Effector CD8-positive, alpha-beta T cell (primary cell): ENCODE data around the gene BTBD3.

Experiments
- DNase-seq: peaks from one replicate; lab custom pipeline; 2025; lab: John Stamatoyannopoulos, UW

Gene BTBD3

GRCh38 chr20:11966186-11966585 lies 48.5 kb downstream of the BTBD3 start:
- no peak for DNase-seq

GRCh38 chr20:11970243-11970836 lies 52.6 kb downstream of the BTBD3 start:
- no peak for DNase-seq

- DNase-seq = no peak
Measured at GRCh38 chr20:11972478-11972877, 54.8 kb downstream of the BTBD3 start.
